Muscle layer of colon (tissue), 2 donors: ENCODE measurements around the gene NACC1.

Experiments used
- H3K27ac ChIP-seq: one replicate; pipeline ENCODE4 v1.7.0; 2013; ENCODE audit warnings: low read depth, mild to moderate bottlenecking, low read length, moderate library complexity
- H3K27me3 ChIP-seq, 2 donors: one replicate each; pipeline ENCODE4 v1.7.0; 2013; ENCODE audit warnings: low read length in 2 of 2, mild to moderate bottlenecking in 2 of 2; ENCODE audit not compliant: insufficient read depth in 2 of 2, control insufficient read depth in 1 of 2
- H3K36me3 ChIP-seq: one replicate; pipeline ENCODE4 v1.7.0; 2013; ENCODE audit warnings: mild to moderate bottlenecking, low read length; ENCODE audit not compliant: insufficient read depth
- H3K4me1 ChIP-seq: one replicate; pipeline ENCODE4 v1.7.0; 2013; ENCODE audit warnings: mild to moderate bottlenecking, low read length; ENCODE audit not compliant: insufficient read depth
- H3K4me3 ChIP-seq, 2 donors: one replicate each; pipeline ENCODE4 v1.7.0; 2013; ENCODE audit warnings: low read length in 2 of 2, low read depth in 1 of 2, mild to moderate bottlenecking in 1 of 2, moderate library complexity in 1 of 2
- H3K9ac ChIP-seq: one replicate; pipeline ENCODE4 v1.7.0; 2013; ENCODE audit warnings: low read length
- H3K9me3 ChIP-seq: one replicate; pipeline ENCODE4 v1.7.0; 2013; ENCODE audit warnings: mild to moderate bottlenecking, low read length
- donor health status: abdominal sarcoma.
- donor health status: Adenocarcinoma of cecum.

The NACC1 gene

GRCh38 chr19:13154241-13154778, 36.2 kb downstream of the NACC1 start:
- peak overlapping the region; percentile 53 to 89 for H3K4me3 ChIP-seq
- no peaks in the 10 kb centered on the region for H3K36me3 ChIP-seq
- H3K27ac ChIP-seq, result peak overlapping the region; percentile 97
- H3K9ac ChIP-seq, result peak overlapping the region; percentile 97
- H3K9me3 ChIP-seq, result no peaks in the 10 kb centered on the region
- H3K4me1 ChIP-seq, result peaks cover 7% of the 10 kb centered on the region
- no peaks in the 10 kb centered on the region for H3K27me3 ChIP-seq

GRCh38 chr19:13154911-13155471, 36.9 kb downstream of the NACC1 start:
- no peaks in the 10 kb centered on the region for H3K36me3 ChIP-seq
- H3K4me3 ChIP-seq, result peak overlapping the region; percentile 53 to 89
- no peaks in the 10 kb centered on the region for H3K9me3 ChIP-seq
- peaks cover 7% of the 10 kb centered on the region for H3K4me1 ChIP-seq
- peak overlapping the region; percentile 97 for H3K9ac ChIP-seq
- H3K27me3 ChIP-seq, result no peaks in the 10 kb centered on the region
- H3K27ac ChIP-seq, result peak overlapping the region; percentile 97

GRCh38 chr19:13155472-13156359, 37.7 kb downstream of the NACC1 start:
- Histone ChIP-seq H3K9me3 (no peaks in the 10 kb centered on the region), H3K9ac (peak overlapping the region; percentile 97), H3K4me3 (peak overlapping the region; percentile 30 to 89), H3K27me3 (no peaks in the 10 kb centered on the region), H3K36me3 (no peaks in the 10 kb centered on the region), H3K4me1 (peaks cover 7% of the 10 kb centered on the region), H3K27ac (peak overlapping the region; percentile 97)

DNA sequence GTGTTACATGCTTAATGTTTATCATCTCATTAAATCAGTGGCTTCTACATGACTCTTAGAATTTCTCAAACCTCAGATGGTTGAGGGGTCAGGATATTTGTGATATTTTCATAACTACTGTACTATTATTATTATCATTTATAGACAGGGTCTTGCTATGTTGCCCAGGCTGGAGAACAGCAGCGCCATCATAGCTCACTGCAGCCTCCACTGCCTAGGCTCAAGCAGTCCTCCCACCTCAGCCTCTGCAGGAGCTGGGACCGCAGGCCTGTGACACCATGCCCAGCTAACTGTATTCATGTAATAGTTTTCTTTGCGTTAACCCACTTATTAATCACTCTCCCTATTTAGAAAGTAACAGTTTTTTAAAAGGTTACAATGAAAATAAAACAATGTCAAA, 41.6 kb downstream of the NACC1 start:
- H3K4me1 ChIP-seq, result peaks cover 23% of the 10 kb centered on the region
- no peak overlapping the region for H3K4me3 ChIP-seq
- H3K27ac ChIP-seq, result no peak overlapping the region
- no peaks in the 10 kb centered on the region for H3K27me3 ChIP-seq
- no peak overlapping the region for H3K9ac ChIP-seq
- H3K9me3 ChIP-seq, result no peaks in the 10 kb centered on the region
- no peaks in the 10 kb centered on the region for H3K36me3 ChIP-seq

- Histone ChIP-seq H3K9ac (no peak overlapping the region), H3K27ac (no peak overlapping the region), H3K36me3 (no peaks in the 10 kb centered on the region), H3K4me3 (no peak overlapping the region), H3K27me3 (no peaks in the 10 kb centered on the region), H3K9me3 (no peaks in the 10 kb centered on the region), H3K4me1 (peaks cover 18% of the 10 kb centered on the region)
Observed at GRCh38 chr19:13160557-13160956, 42.5 kb downstream of the NACC1 start.

DNA sequence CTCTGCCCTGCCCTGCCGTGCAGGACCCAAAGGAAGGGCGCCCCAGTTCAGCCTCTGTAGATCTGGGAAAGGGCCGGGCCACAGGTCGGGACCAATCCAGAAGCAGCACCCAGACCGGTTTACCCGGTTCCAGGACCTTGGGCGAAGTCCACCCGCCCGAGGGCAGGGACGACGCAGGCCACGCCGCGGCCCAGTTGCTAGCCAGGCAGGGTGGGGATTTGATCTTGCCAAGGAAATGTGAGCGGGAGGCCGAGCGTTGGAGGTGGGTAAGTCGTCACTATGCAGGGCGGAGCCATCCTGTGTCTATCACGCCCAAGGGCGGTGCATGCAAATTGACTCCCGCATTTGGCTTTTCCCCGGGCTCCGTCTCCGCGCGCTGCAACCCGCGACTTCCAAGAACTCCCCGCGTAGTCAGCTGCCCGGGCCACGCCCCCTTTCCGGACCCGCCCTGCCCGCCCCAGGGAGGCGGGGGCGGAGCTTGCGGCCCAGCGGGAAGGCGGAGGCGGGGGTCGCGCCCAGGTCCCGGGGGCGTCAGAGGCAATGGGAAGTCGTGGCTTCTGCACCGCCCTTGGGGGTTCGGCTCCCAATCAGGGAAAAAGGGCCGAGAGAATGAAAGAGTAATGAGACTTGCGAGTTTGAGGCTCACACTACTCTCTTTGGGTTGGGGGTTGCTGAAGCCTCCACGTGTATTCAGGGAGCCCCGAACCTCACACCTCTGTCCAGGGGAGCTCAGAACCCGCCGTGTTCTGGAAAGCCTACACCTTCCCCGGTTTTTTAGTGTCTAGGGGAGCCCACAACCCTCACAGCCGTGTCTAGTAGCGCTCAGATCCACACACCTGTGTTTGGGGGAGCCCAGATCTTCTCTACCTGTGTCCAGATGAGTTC, 44.9 kb downstream of the NACC1 start:
- peak overlapping the region; percentile 46 for H3K9ac ChIP-seq
- H3K27me3 ChIP-seq, result no peaks in the 10 kb centered on the region
- H3K4me3 ChIP-seq, result peak overlapping the region; percentile 38 to 60
- H3K9me3 ChIP-seq, result no peaks in the 10 kb centered on the region
- H3K27ac ChIP-seq, result peak overlapping the region; percentile 91
- peaks cover 25% of the 10 kb centered on the region for H3K4me1 ChIP-seq
- no peaks in the 10 kb centered on the region for H3K36me3 ChIP-seq

- H3K27ac ChIP-seq, result peak overlapping the region; percentile 91
- H3K9ac ChIP-seq, result peak overlapping the region; percentile 46
- no peaks in the 10 kb centered on the region for H3K27me3 ChIP-seq
- H3K4me1 ChIP-seq, result peaks cover 25% of the 10 kb centered on the region
- no peaks in the 10 kb centered on the region for H3K36me3 ChIP-seq
- peak overlapping the region in 1 of 2 donors; percentile 60 for H3K4me3 ChIP-seq
- no peaks in the 10 kb centered on the region for H3K9me3 ChIP-seq
Observed at GRCh38 chr19:13163609-13164342, 45.7 kb downstream of the NACC1 start.

- Histone ChIP-seq H3K4me3 (no peak overlapping the region), H3K36me3 (no peaks in the 10 kb centered on the region), H3K9me3 (no peaks in the 10 kb centered on the region), H3K27me3 (no peaks in the 10 kb centered on the region), H3K9ac (no peak overlapping the region), H3K27ac (peak overlapping the region; percentile 91), H3K4me1 (peaks cover 25% of the 10 kb centered on the region)
Observed at GRCh38 chr19:13164343-13165161, 46.5 kb downstream of the NACC1 start.

DNA sequence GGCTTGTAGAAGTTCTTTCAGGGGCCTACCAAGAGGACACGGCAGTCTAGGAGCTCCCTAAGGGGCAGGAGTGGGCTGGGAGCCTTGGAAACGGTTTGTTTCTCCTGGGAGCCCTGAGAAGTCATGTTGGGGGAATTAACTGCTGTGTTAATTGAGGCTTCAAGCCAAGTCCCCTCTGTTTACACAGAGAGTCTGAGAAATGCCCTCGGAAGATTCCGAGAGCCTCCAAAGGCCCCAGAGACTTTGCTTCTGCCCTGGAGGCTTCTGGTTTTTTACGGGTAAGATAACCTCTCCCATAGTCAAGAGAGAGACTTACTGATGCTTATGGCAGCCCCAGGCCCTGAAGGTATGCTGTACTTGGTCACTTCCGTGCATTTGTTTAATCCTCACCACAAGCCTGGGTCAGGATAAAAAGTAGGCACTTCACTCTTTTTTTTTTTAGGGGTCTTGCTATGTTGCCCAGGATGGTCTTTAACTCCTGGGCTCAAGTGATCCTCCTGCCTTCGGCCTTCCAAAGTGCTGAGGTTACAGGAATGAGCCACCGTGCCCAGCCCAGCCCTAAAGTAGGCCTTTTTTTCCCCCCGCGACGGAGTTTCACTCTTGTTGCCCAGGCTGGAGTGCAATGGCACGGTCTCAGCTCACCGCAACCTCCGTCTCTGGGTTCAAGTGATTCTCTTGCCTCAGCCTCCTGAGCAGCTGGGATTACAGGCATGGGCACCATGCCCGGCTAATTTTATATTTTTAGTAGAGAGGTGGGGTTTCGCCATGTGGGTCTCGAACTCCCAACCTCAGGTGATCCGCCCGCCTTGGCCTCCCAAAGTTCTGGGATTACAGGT, 47.3 kb downstream of the NACC1 start:
- peaks cover 25% of the 10 kb centered on the region for H3K4me1 ChIP-seq
- H3K27me3 ChIP-seq, result no peaks in the 10 kb centered on the region
- H3K27ac ChIP-seq, result peak overlapping the region; percentile 91
- no peaks in the 10 kb centered on the region for H3K9me3 ChIP-seq
- H3K9ac ChIP-seq, result no peak overlapping the region
- H3K36me3 ChIP-seq, result no peaks in the 10 kb centered on the region
- H3K4me3 ChIP-seq, result no peak overlapping the region
